Pancreas (tissue), 10 donors: ENCODE data around the gene SH3YL1. TPM values are rescaled to one million over a fixed set of nuclear protein-coding genes. Genes with fewer than 3 reads are reported as not detected.
A peak's percentile ranks its signal among the peaks of the same experiment; 100 is the strongest.

Experiments
- ATAC-seq, 4 donors: fragments of 200-7000 bp; cut with Tn5 transposase; one replicate each; pipeline versions ENCODE4 v1.8.0 to v1.9.1; 2020; ENCODE audit warnings: mild to moderate bottlenecking in 4 of 4, moderate library complexity in 4 of 4
- DNase-seq, 6 donors: peaks; one replicate each; pipeline ENCODE4 v3.0.0-alpha.2; 2020
- FAIRE-seq: peaks from 2 replicates; lab custom pipeline; 2012; peaks lifted over from hg19 to GRCh38; lab: Jason Lieb, UNC
- H3K27ac ChIP-seq, 4 donors: fragments of 200-600 bp; sonication (generic); 1 replicate in 3 of 4; 2 replicates in 1 of 4; pipeline versions ENCODE4 v1.5.0 to v1.8.0; 2020
- H3K27me3 ChIP-seq, 4 donors: fragments of 200-600 bp; one replicate each; pipeline ENCODE4 v1.8.0; 2021
- H3K36me3 ChIP-seq, 3 donors: fragments of 200-600 bp; sonication (generic) in 1 of 3; one replicate each; pipeline versions ENCODE4 v1.5.0 to v1.8.0; 2020 to 2021
- H3K4me1 ChIP-seq, 3 donors: fragments of 200-600 bp; one replicate each; pipeline ENCODE4 v1.8.0; 2021
- H3K4me3 ChIP-seq, 4 donors: fragments of 200-600 bp; sonication (generic) in 2 of 4; one replicate each; pipeline versions ENCODE4 v1.5.0 to v1.8.0; 2020 to 2021
- H3K9me3 ChIP-seq, 4 donors: fragments of 200-600 bp; one replicate each; pipeline ENCODE4 v1.8.0; 2021
- CTCF ChIP-seq, 4 donors: fragments of 200-600 bp; sonication (generic) in 3 of 4; IDR thresholded peaks; one replicate each; pipeline versions ENCODE4 v1.5.0 to v1.8.0; 2021; ENCODE audit warnings: antibody characterized with exemption in 4 of 4
- WGBS, 2 donors: extraction: QIAGEN DNeasy Blood & Tissue Kit; methylation state at CpG; one replicate each; pipeline ENCODE4 v1.1.7; 2013; 5-methylcytosine and 5-hydroxymethylcytosine counted together
- intact Hi-C, 3 donors: fragments of 100-400 bp; cut with DNase I; formaldehyde crosslinking; loops; one replicate each; pipeline versions ENCODE4 v1.11.1 to v1.14.2; 2022
- polyA plus RNA-seq, 2 donors: library from polyadenylated mRNA; stranded (reverse); fragments of 200-250 nt; gene quantifications; one replicate each; pipeline ENCODE4 v1.2.3, GENCODE V29; 2013
- total RNA-seq, 6 donors: library from RNA; stranded (reverse); fragmentation: NEBNext Ultra II Directional in 4 of 6; extraction: Animal tissue kit (Norgen Biotek cat#: 25700) in 4 of 6; gene quantifications; one replicate each; pipeline versions ENCODE4 v1.2.1 to v1.2.4, GENCODE V29; 2021 to 2023
- donor health status: healthy with polysubstance abuse.
- donor health status: DM: no; HTN: no; CAD: no; lungs with moderate emphysema.
- donor health status: DM: no; HTN: no; CAD: no.
- donor health status: control.
- donor health status: control.
- donor health status: Bipolar disorder and iron deficiency.
- donor health status: DM: yes; HTN: yes; CAD: no.
- donor health status: DM: no; HTN: no; CAD: no.
- donor health status: DM: no; HTN: no; CAD: no.
- donor health status: DM: yes; HTN: yes; CAD: no.

Gene SH3YL1
- total and polyA plus RNA-seq, 8 donors, result 63.7 to 162 (median 119) TPM

- H3K27me3 ChIP-seq, result no peaks in the 10 kb centered on the region
- no peak for ATAC-seq
- H3K4me1 ChIP-seq, result no peaks in the 10 kb centered on the region
- H3K4me3 ChIP-seq, result no peak overlapping the region
- peaks cover 0 to 25% (median 3%) of the 10 kb centered on the region in 3 donors for H3K36me3 ChIP-seq
- H3K9me3 ChIP-seq, result peaks cover 0 to 3% (median 0%) of the 10 kb centered on the region in 4 donors
- intact Hi-C loops, result no loop called here
- DNase-seq, result no peak
- TF ChIP-seq CTCF (IDR thresholded peaks at IDR 0.05), result no peak
- H3K27ac ChIP-seq, result no peak overlapping the region
- WGBS, 2 donors, result 64 to 67% methylated on average over 3 of the region's 3 CpGs
- no peak for FAIRE-seq
These were observed 25.4 kb downstream of the SH3YL1 start for GRCh38 chr2:238431-238830.

- TF ChIP-seq CTCF (IDR thresholded peaks at IDR 0.05), result no peak
- Histone ChIP-seq H3K9me3 (no peaks in the 10 kb centered on the region), H3K27me3 (no peaks in the 10 kb centered on the region), H3K4me3 (no peak overlapping the region), H3K36me3 (peaks cover 3 to 24% (median 5%) of the 10 kb centered on the region in 3 donors), H3K4me1 (peaks cover 0 to 2% (median 0%) of the 10 kb centered on the region in 3 donors), H3K27ac (no peak overlapping the region)
- no peak for DNase-seq
- FAIRE-seq, result no peak
- no peak for ATAC-seq
- WGBS, 2 donors, result 83 to 86% methylated on average over 6 of the region's 6 CpGs
- intact Hi-C loops, result no loop called here
These were observed 26.0 kb downstream of the SH3YL1 start for GRCh38 chr2:237878-238277.

GRCh38 chr2:236993-237539, 26.8 kb downstream of the SH3YL1 start:
- H3K4me1 ChIP-seq, result peaks cover 0 to 9% (median 0%) of the 10 kb centered on the region in 3 donors
- H3K27me3 ChIP-seq, result no peaks in the 10 kb centered on the region
- no peak for DNase-seq
- ATAC-seq, result no peak
- no peak for FAIRE-seq
- H3K4me3 ChIP-seq, result no peak overlapping the region
- no peak for TF ChIP-seq CTCF (IDR thresholded peaks at IDR 0.05)
- intact Hi-C loops, result no loop called here
- no peaks in the 10 kb centered on the region for H3K9me3 ChIP-seq
- 92 to 95% methylated on average over 6 of the region's 6 CpGs for WGBS, 2 donors
- peaks cover 0 to 16% (median 5%) of the 10 kb centered on the region in 3 donors for H3K36me3 ChIP-seq
- no peak overlapping the region for H3K27ac ChIP-seq

GRCh38 chr2:234421-234820, 29.4 kb downstream of the SH3YL1 start:
- Histone ChIP-seq H3K9me3 (no peaks in the 10 kb centered on the region), H3K4me3 (no peak overlapping the region), H3K27me3 (no peaks in the 10 kb centered on the region), H3K36me3 (peaks cover 5 to 30% (median 7%) of the 10 kb centered on the region in 3 donors), H3K27ac (peak overlapping the region in 1 of 4 donors; percentile 28), H3K4me1 (peaks cover 0 to 12% (median 0%) of the 10 kb centered on the region in 3 donors)
- DNase-seq (no peak), ATAC-seq (peak in 1 of 4 donors; percentile 24), FAIRE-seq (no peak)
- intact Hi-C loops, result no loop called here
- WGBS, 2 donors, result 49 to 62% methylated on average over 4 of the region's 4 CpGs
- no peak for TF ChIP-seq CTCF (IDR thresholded peaks at IDR 0.05)

GRCh38 chr2:233030-233429, 30.8 kb downstream of the SH3YL1 start:
- WGBS, 2 donors, result 78 to 96% methylated on average over 7 of the region's 7 CpGs
- peaks cover 0 to 12% (median 0%) of the 10 kb centered on the region in 3 donors for H3K4me1 ChIP-seq
- peaks cover 5 to 22% (median 7%) of the 10 kb centered on the region in 3 donors for H3K36me3 ChIP-seq
- H3K4me3 ChIP-seq, result no peak overlapping the region
- intact Hi-C loops, result no loop called here
- H3K27me3 ChIP-seq, result no peaks in the 10 kb centered on the region
- no peak for TF ChIP-seq CTCF (IDR thresholded peaks at IDR 0.05)
- DNase-seq (no peak), FAIRE-seq (no peak), ATAC-seq (no peak)
- H3K27ac ChIP-seq, result no peak overlapping the region
- no peaks in the 10 kb centered on the region for H3K9me3 ChIP-seq
